GM18511 (cell line): ENCODE results near the gene BTC.
"Not testable (repeated sequence)": the region's sequence is repeated elsewhere in the genome, so short reads cannot be mapped to it uniquely, and the experiment has no call there.

Experiments
- ATAC-seq: cut with Tn5 transposase; IDR thresholded peaks from one replicate; pipeline ENCODE4 v1.9.1; 2021; ENCODE audit warnings: mild to moderate bottlenecking, moderate library complexity; ENCODE audit not compliant: unreplicated experiment

BTC gene

DNA sequence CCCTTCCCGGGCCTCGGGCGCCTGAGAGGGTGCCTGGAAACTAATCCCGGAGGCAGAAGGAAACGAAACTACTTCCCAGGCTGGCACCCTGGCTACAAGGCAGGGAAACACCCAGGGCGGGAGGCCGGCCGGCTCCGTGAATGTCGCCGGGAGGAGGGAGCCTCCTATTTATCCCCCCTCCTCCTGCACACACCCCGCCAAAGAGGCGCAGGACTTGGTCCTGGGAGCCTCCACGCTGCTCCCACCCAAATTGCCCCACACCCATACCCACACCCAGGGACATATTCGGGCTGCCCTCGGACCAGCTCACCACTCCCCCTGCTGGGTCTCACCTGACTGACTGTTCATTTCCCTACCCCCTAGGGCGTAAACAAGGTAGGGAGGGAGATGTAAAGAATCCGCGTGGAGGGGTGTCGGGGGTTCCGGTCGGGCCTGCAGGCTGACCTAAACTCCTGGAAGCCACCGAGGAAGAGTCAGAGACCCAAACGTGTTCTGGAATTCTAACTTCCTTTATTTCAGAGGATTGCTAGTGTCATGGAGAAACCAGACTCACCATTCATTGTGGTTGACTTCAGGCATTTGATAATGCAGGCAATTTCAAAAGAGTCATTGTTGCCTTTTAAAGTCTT, at the start of gene BTC:
TSS of gene BTC (minus strand) at position 142 of the 629 bp plus-strand sequence. CDS start 198 bp downstream, outside the sequence.
- ATAC-seq, result peak; percentile 41

DNA sequence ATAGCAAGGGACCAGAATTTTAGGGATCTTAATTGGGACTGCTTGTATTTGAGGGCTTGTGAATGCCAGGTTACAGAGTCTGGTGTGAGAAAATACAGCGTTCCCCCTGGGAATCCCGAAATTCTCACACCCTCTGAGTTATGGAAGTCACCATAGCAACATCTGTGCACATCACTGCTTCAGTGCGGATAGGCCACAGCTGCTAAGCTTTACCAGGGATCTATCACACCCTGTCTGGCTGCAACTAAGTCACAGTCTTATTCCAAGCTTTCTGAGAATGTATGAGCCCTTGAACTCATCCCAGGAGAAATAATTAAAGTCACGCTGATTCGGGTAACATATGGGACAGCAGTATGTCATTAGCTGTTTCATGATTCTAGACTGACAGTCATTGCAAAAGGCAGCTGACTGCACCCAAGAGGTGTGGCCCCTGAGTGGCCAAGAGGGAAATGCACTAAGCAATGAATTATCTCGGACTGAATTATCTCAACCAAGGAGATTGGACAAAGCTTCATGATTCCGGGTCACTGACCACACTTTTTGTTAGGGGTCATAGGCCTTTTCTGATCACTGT, 46.7 kb upstream of the BTC start:
- no peak for ATAC-seq

DNA sequence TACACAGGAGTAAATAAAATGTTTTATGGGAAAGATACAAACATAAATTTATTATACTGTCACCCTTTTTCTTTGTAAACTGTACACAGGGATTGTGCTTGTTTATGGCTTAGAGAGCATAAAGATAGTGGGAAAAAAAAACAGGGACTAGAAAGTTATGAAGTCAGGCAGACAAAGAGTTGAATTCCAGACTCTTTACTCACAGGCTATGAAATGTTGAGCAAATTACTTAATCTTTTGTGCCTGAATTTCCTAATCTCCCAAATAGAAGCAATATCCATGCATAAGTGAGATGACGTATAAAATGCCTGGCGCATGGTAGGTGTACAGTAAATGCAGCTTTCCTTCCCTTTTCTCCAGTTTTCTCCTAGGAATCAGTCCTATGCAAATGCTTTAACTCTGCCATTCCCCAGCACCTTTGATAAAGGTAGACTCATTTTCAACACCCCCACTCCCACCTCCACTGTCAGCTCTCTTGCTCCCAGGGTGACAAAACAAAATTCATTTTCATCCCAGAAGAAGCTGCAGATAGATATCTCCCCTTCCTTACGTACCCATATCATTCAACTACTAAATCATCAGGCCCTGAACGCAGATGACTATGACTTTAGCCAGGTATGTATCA, 44.5 kb upstream of the BTC start:
- no peak for ATAC-seq

- no peak for ATAC-seq
Observed at GRCh38 chr4:74830928-74831327, 36.6 kb upstream of the BTC start.

DNA sequence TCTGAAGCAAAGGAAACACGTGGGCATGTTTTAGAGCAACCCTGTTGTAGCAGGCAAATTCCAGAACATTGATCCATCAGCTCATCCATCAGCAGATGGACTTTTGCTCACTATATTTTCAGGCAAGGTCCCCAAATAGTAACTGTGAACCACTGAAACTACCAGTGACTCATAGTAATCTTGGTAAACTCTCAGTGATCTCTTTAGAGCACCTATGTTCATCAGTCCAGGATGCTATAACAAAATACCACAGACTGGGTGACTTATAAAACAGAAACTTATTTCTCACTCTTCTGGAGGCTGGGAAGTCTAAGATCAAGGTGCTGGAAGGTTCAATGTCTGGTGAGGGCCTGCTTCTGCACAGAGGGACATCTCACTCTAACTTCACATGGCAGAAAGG, 28.9 kb upstream of the BTC start:
- peak; percentile 90 for ATAC-seq

DNA sequence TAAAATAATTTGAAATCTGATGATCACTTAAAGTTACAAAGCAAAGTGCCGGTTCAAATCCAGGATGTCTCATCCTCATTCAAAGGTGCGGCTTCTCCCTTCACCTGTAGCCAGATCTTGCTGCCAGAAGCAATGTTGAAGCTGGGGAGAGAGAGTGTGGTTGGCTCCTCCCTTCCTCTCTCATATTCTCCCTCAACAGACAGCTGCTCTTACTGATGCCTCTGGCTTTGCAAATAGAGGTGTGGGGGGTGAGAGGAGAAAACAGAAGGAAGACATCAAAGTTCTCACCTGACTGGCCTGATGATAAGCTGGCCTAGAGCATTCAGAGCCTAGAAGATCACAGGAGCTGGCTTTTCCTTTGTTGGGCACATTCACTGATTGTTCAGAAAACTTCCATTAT, 28.3 kb upstream of the BTC start:
- no peak for ATAC-seq

GRCh38 chr4:74821541-74821940, 27.2 kb upstream of the BTC start:
- no peak for ATAC-seq

- no peak for ATAC-seq
Observed at GRCh38 chr4:74814052-74814451, 19.7 kb upstream of the BTC start.

DNA sequence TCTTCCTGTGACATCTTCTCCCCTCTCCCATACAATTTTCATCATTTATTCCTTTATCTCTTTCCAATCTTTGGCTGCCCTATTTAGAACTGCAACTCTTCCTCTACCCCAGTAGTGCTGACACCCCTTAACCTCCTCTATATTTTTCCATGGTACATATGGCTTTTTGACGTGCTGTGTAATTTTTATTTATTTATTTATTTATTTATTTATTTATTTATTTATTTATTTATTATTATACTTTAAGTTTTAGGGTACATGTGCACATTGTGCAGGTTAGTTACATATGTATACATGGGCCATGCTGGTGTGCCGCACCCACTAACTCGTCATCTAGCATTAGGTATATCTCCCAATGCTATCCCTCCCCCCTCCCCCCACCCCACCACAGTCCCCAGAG, 17.7 kb upstream of the BTC start:
- ATAC-seq, result not testable (repeated sequence)

GRCh38 chr4:74805601-74806000, 11.3 kb upstream of the BTC start:
- ATAC-seq, result no peak

- ATAC-seq, result no peak
Observed at GRCh38 chr4:74800310-74800709, 6.0 kb upstream of the BTC start.

DNA sequence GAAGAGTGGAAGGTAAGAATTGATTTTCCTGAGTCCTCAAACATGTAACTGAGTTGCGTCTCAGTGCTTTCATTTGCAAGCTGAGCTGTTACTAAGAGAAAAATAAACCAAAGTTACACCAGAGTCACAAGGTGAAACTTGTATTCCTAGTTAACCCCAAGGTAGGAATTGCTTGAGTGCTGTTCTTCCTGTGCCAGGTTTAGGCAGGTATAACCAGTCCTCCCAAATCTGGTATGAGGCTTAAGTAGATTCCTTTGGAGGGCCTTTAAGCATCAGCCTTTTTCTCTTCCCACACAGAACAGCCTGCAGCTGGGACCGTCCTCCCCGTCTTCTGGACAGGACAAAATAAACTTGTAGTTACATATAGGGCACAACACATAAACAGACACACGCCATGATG, 2.3 kb upstream of the BTC start:
- ATAC-seq, result no peak

DNA sequence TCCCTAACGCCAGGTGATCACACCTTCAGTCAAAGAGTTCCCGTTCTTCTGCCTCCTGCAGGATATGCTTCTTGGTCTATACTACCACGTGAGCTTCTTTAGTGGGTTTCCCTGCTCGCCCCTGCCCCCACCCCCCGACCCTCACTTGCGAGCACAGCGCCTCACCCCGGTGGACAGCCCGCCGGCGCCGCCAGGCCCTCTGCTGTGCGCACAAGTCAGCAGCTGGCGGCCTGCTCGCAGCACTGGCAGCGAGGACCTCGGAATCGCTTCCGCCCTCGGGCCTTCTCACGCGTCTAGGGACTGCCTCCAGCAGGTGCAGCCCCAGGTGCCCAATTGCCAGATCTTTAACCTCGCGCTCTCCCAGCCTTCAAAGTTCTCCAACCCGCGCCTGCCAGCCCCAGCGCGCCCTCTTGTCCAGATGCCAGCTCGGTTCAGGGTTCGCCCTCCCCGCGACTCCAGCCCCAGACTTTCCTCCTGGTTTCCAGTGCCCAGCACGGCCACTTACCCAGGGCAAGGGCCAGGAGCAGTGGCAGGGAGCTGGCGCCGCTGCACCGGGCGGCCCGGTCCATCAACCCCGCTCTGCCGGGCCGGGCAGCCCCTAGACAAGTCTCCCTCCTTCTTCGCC, 454 bp downstream of the BTC start:
- peak; percentile 64 for ATAC-seq

DNA sequence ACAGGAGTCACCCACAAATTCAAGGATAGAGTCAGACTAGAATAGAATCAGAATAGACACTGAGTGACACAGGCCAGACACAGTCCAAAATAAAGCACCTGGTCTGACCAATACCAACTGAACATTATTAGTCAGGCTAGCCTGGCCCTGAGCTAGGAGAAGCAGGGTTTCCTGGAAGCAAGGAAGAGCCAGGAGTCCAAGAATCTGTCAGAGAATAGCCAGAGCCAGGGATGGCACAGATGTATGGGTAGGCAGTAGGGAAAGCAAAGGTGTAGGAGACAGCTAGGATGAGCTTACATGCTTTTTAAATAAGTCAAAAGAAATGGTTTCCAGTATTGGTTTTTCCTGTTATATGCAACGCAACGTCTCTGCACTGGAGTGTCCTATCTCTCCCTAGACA, 3.7 kb downstream of the BTC start:
- ATAC-seq, result no peak

GRCh38 chr4:74789518-74789917, 4.8 kb downstream of the BTC start:
- no peak for ATAC-seq

GRCh38 chr4:74777531-74777930, 16.8 kb downstream of the BTC start:
- ATAC-seq, result no peak

- no peak for ATAC-seq
Observed at GRCh38 chr4:74772783-74773182, 21.5 kb downstream of the BTC start.

- ATAC-seq, result no peak
Observed at GRCh38 chr4:74772106-74772505, 22.2 kb downstream of the BTC start.

GRCh38 chr4:74770226-74770910, 24.0 kb downstream of the BTC start:
- no peak for ATAC-seq

GRCh38 chr4:74768857-74769525, 25.3 kb downstream of the BTC start:
- no peak for ATAC-seq

DNA sequence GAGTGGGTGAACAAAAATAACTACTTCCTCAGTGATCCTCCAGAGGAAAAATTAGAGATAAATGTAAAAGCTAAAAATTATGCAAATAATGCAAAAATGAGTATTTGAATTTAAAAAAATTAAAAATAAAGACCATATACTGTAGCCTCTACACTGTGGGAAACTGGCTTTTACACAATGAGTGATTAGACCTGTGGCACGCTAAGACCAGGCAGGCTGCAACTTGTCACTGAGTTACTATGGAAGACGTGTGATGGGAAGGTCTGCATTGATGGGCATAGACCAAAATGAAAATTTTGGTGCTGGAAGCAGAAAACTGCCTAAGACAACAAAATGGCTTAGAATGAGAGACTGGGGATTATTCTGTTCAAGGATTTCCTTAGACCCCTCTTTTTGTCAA, 30.2 kb downstream of the BTC start:
- ATAC-seq, result no peak
